Measurements from ENCODE around the gene SLC26A9. TPM values are rescaled to one million over a fixed set of nuclear protein-coding genes. Genes with fewer than 3 reads are reported as not detected.

SLC26A9 gene, protein sequence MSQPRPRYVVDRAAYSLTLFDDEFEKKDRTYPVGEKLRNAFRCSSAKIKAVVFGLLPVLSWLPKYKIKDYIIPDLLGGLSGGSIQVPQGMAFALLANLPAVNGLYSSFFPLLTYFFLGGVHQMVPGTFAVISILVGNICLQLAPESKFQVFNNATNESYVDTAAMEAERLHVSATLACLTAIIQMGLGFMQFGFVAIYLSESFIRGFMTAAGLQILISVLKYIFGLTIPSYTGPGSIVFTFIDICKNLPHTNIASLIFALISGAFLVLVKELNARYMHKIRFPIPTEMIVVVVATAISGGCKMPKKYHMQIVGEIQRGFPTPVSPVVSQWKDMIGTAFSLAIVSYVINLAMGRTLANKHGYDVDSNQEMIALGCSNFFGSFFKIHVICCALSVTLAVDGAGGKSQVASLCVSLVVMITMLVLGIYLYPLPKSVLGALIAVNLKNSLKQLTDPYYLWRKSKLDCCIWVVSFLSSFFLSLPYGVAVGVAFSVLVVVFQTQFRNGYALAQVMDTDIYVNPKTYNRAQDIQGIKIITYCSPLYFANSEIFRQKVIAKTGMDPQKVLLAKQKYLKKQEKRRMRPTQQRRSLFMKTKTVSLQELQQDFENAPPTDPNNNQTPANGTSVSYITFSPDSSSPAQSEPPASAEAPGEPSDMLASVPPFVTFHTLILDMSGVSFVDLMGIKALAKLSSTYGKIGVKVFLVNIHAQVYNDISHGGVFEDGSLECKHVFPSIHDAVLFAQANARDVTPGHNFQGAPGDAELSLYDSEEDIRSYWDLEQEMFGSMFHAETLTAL
- total RNA-seq, result not detected in 2 replicates

DNA sequence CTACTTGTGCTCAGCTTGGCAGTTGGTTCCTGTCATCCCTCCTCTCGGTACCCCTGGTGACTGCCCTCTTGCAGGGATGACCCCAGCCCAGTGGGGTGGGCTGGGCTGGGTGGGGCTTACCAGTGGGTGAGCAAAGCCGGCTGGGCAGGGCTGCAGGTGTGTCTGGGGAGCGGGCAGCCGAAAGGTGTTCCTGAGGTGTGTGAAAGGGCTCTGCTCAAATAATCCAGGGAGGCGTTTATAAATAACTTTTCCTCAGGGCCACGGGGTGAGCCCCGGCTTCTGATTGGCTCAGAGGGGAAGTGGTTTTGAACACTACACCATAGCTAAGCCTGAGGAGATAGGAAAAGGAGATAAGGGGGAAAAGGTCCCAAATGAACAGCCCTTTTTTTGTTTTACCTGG lies at the start of gene SLC26A9:
Gene SLC26A9 (minus strand): TSS at position 212 of the 400 bp plus-strand sequence. CDS start 7,636 bp downstream, outside the sequence.

Other genes with a start within 250 kb of the SLC26A9 start
- gene NUCKS1, start 193.3 kb downstream of the SLC26A9 start, total RNA-seq, result 51.7 and 85.0 TPM in 2 replicates
- 18.6 and 18.8 TPM in 2 replicates for gene RAB29, start 168.0 kb downstream of the SLC26A9 start, total RNA-seq
- 7.9 and 8.4 TPM in 2 replicates for gene SLC41A1, start 130.3 kb downstream of the SLC26A9 start, total RNA-seq
- 0.09 TPM in 1 of 2 replicates, not detected in the other for gene PM20D1, start 93.3 kb downstream of the SLC26A9 start, total RNA-seq
- 13.6 and 14.9 TPM in 2 replicates for gene RAB7B, start 59.9 kb upstream of the SLC26A9 start, total RNA-seq
- not detected in 2 replicates for gene CTSE, start 80.4 kb upstream of the SLC26A9 start, total RNA-seq
- gene RHEX, start 109.7 kb upstream of the SLC26A9 start, total RNA-seq, result not detected in 2 replicates
- not detected in 2 replicates for gene AVPR1B, start 173.9 kb upstream of the SLC26A9 start, total RNA-seq

Measured in bronchial smooth muscle cell (primary cell).